Measurements from ENCODE around the gene GOLGA6C. TPM values are rescaled to one million over a fixed set of nuclear protein-coding genes. Genes with fewer than 3 reads are reported as not detected.
"Not testable (repeated sequence)": the region's sequence is repeated elsewhere in the genome, so short reads cannot be mapped to it uniquely, and the experiment has no call there.

Gene GOLGA6C
- total and polyA plus RNA-seq, 2 donors (not counting 3 experiments of a cell fraction or from before 2014, with no cell fraction given) = not detected

DNA sequence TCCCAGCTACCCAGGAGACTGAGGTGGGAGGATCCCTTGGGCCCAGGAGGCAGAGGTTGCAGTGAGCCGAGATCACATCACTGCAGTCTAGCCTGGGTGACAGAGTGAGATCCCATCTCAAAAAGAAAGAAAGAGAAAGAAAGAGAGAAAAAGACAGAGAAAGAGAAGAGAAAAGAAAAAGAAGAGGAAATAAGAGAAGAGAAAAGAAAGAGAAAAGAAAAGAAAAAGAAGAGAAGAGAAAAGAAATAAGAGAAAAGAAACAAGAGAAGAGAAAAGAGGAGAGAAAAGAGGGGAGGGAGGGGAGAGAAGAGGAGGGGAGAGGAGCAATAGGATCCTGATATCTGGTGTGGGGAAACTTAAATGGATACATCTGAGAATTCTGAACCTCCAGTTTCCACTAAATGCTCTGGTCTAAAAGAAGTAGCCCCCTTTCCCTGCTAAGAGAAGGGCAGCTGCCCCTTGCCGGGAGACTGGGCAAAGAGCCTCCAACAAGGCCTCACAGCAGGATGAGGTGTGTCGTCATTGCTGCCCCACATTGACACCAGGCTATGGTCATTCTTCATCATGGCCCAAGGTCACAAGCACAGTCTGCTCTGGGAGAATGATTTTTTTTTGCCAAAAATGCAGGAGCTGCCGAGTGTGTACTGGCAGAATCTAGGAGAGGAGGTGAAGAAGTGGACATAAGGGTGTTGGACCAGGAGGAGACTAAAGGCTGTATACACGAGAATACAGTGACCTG, 56.6 kb downstream of the GOLGA6C start:
- FAIRE-seq = no peak
- intact Hi-C loops (cut with micrococcal nuclease) (no loop called here), dilution Hi-C loops (cut with MboI; ENCODE audit: extremely low pct_ligation_motif_present, low sequenced_read_pairs) (no loop called here)
- H3K4me2 ChIP-seq (ENCODE audit: insufficient read depth, low read length) = no peak overlapping the region
- H3K27me3 ChIP-seq (ENCODE audit: control insufficient read depth in 2 of 2, insufficient read depth in 2 of 2, low read length in 2 of 2) = peaks cover 5 to 7% of the 10 kb centered on the region in 2 experiments
- DNase-seq (ENCODE audit: low read depth, low spot score) = no peak
- H3K79me2 ChIP-seq (ENCODE audit: control insufficient read depth, insufficient read depth, low read length) = no peaks in the 10 kb centered on the region
- H3K27ac ChIP-seq (ENCODE audit: insufficient read depth, low read depth, low read length) = no peak overlapping the region
- no peaks in the 10 kb centered on the region for H3K4me1 ChIP-seq (ENCODE audit: control insufficient read depth, extremely low read depth, insufficient read depth, low read length)
- H2AFZ ChIP-seq (ENCODE audit: low read depth, low read length) = no peak overlapping the region
- no peaks in the 10 kb centered on the region for H3K9me1 ChIP-seq (replicated peaks; ENCODE audit: control insufficient read depth, extremely low read depth, insufficient read depth, low read length)
- TF ChIP-seq, protein P1, sequence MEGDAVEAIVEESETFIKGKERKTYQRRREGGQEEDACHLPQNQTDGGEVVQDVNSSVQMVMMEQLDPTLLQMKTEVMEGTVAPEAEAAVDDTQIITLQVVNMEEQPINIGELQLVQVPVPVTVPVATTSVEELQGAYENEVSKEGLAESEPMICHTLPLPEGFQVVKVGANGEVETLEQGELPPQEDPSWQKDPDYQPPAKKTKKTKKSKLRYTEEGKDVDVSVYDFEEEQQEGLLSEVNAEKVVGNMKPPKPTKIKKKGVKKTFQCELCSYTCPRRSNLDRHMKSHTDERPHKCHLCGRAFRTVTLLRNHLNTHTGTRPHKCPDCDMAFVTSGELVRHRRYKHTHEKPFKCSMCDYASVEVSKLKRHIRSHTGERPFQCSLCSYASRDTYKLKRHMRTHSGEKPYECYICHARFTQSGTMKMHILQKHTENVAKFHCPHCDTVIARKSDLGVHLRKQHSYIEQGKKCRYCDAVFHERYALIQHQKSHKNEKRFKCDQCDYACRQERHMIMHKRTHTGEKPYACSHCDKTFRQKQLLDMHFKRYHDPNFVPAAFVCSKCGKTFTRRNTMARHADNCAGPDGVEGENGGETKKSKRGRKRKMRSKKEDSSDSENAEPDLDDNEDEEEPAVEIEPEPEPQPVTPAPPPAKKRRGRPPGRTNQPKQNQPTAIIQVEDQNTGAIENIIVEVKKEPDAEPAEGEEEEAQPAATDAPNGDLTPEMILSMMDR (IDR thresholded peaks at IDR 0.05; ENCODE audit: extremely low read depth in 1 of 2, insufficient read depth in 1 of 2, low read depth in 1 of 2, low read length in 2 of 2) = no peak
- TF ChIP-seq FOS (IDR thresholded peaks at IDR 0.05; ENCODE audit: borderline replicate concordance, insufficient read depth, low read length) (no peak), GATA2 (IDR thresholded peaks at IDR 0.05; ENCODE audit: insufficient read depth, insufficient read length, low read depth, low read length) (no peak), MAX (IDR thresholded peaks at IDR 0.05; ENCODE audit: insufficient read depth, insufficient read length) (no peak), POLR2AphosphoS5 (IDR thresholded peaks at IDR 0.05; ENCODE audit: insufficient read depth, low read depth, low read length) (no peak), JUN (IDR thresholded peaks at IDR 0.05; ENCODE audit: borderline replicate concordance, insufficient read depth, insufficient read length, low read depth) (no peak), EZH2 (IDR thresholded peaks at IDR 0.05; ENCODE audit: borderline replicate concordance, low read depth, low read length, severe bottlenecking) (no peak), POLR2A (IDR thresholded peaks at IDR 0.05; ENCODE audit: low read depth, low read length) (no peak), MYC (IDR thresholded peaks at IDR 0.05; ENCODE audit: low read depth, low read length) (no peak)
- H3K36me3 ChIP-seq (ENCODE audit: control insufficient read depth in 2 of 2, extremely low read depth in 1 of 2, insufficient read depth in 2 of 2, low read length in 2 of 2) = no peaks in the 10 kb centered on the region
- H3K9ac ChIP-seq (replicated peaks; ENCODE audit: extremely low read depth, insufficient read depth, low read length) = no peak overlapping the region
- POLR2A ChIA-PET = no interaction called here
- CTCF ChIA-PET = no interaction called here
- BruUV-seq (replicated peaks) = no TSS peak
- no peaks in the 10 kb centered on the region for H3K9me3 ChIP-seq (replicated peaks; ENCODE audit: control insufficient read depth, insufficient read depth, low read length)
- no peaks in the 10 kb centered on the region for H4K20me1 ChIP-seq (replicated peaks; ENCODE audit: control insufficient read depth, extremely low read depth, insufficient read depth, low read length)
- H3K4me3 ChIP-seq (replicated peaks in 1 of 3; ENCODE audit: insufficient read depth in 1 of 3, low read depth in 1 of 3, low read length in 3 of 3) = no peak overlapping the region

DNA sequence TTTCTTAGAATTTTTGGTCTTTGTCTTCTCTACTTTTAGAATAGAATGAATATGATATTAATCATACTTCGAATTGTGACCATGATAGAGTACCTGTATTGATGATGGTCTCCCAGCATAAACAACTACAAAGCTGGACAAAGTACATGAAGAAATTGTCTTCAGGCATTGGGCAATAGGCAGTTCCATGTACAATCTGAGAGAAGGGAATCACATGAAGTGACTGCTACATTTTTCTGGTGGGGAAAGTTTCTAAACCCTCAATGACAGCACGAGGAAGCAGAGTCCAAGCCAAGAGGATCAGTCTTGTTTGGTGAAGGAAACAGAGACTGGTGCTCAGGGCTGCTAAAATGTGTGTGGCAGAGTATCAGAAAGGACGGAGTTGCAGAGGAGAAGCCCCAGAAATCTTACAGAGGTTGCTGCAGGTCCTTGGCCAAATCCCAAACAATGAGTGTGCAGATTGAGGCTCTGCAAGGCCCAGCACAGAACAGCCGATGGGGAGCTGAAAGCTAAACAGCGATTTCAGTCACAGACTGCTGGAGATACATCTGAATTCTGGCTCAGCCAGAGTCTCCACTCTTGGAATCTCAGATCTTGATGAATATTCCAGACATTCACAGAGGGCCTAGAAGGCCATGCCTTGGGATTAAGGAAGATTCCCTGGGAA, 61.2 kb downstream of the GOLGA6C start:
- H4K20me1 ChIP-seq (replicated peaks; ENCODE audit: control insufficient read depth, extremely low read depth, insufficient read depth, low read length); BruUV-seq (replicated peaks); DNase-seq (ENCODE audit: low read depth, low spot score); CTCF ChIA-PET; H3K4me2 ChIP-seq (ENCODE audit: insufficient read depth, low read length); H3K9ac ChIP-seq (replicated peaks; ENCODE audit: extremely low read depth, insufficient read depth, low read length); H3K4me1 ChIP-seq (ENCODE audit: control insufficient read depth, extremely low read depth, insufficient read depth, low read length); FAIRE-seq; H3K36me3 ChIP-seq (ENCODE audit: control insufficient read depth in 2 of 2, extremely low read depth in 1 of 2, insufficient read depth in 2 of 2, low read length in 2 of 2); intact Hi-C loops (cut with micrococcal nuclease); H3K9me3 ChIP-seq (replicated peaks; ENCODE audit: control insufficient read depth, insufficient read depth, low read length); H2AFZ ChIP-seq (ENCODE audit: low read depth, low read length); H3K4me3 ChIP-seq (replicated peaks in 1 of 3; ENCODE audit: insufficient read depth in 1 of 3, low read depth in 1 of 3, low read length in 3 of 3); H3K27ac ChIP-seq (ENCODE audit: insufficient read depth, low read depth, low read length); POLR2A ChIA-PET; H3K27me3 ChIP-seq (ENCODE audit: control insufficient read depth in 2 of 2, insufficient read depth in 2 of 2, low read length in 2 of 2); H3K9me1 ChIP-seq (replicated peaks; ENCODE audit: control insufficient read depth, extremely low read depth, insufficient read depth, low read length); dilution Hi-C loops (cut with MboI; ENCODE audit: extremely low pct_ligation_motif_present, low sequenced_read_pairs); H3K79me2 ChIP-seq (ENCODE audit: control insufficient read depth, insufficient read depth, low read length): not testable (repeated sequence)
